HL-60 (cell line): ENCODE data around the gene SLC10A1.

Source experiments
- DNase-seq, 2 experiments: peaks; one replicate each; pipeline ENCODE4 v3.0.0-alpha.2; 2010 to 2020; ENCODE audit warnings: low read depth in 1 of 2, low spot score in 1 of 2
- H3K27ac ChIP-seq: fragments of 250-450 bp; sonication (Bioruptor Pico); replicated peaks from 2 replicates; pipeline ENCODE4 v1.5.1; 2020; ENCODE audit warnings: mild to moderate bottlenecking, moderate library complexity
- H3K27me3 ChIP-seq: fragments of 250-450 bp; sonication (Bioruptor Pico); 2 replicates; pipeline ENCODE4 v1.5.1; 2021; ENCODE audit warnings: mild to moderate bottlenecking, moderate library complexity; ENCODE audit not compliant: insufficient read depth, poor library complexity, severe bottlenecking
- H3K4me3 ChIP-seq: replicated peaks from 2 replicates; pipeline ENCODE4 v1.5.1; 2011; ENCODE audit warnings: mild to moderate bottlenecking, control low read depth, low read length; ENCODE audit not compliant: insufficient read depth
- GABPA ChIP-seq: IDR thresholded peaks from 2 replicates; pipeline ENCODE4 v1.6.1; 2012; ENCODE audit warnings: low read depth
- POLR2AphosphoS5 ChIP-seq: IDR thresholded peaks from 2 replicates; pipeline ENCODE4 v1.6.1; 2012; ENCODE audit warnings: low read depth
- SPI1 ChIP-seq: IDR thresholded peaks from 2 replicates; pipeline ENCODE4 v1.6.1; 2012; ENCODE audit warnings: low read depth, mild to moderate bottlenecking, borderline replicate concordance
- TF ChIP-seq, protein P1 (sequence below): IDR thresholded peaks from one replicate; pipeline ENCODE4 v1.5.1; 2011; ENCODE audit warnings: low read length, control low read depth, inconsistent platforms; ENCODE audit not compliant: insufficient read depth
- TF ChIP-seq, protein P2 (sequence below): IDR thresholded peaks from 2 replicates; pipeline ENCODE4 v1.6.1; 2012; ENCODE audit warnings: low read depth; ENCODE audit not compliant: insufficient replicate concordance

Gene SLC10A1

DNA sequence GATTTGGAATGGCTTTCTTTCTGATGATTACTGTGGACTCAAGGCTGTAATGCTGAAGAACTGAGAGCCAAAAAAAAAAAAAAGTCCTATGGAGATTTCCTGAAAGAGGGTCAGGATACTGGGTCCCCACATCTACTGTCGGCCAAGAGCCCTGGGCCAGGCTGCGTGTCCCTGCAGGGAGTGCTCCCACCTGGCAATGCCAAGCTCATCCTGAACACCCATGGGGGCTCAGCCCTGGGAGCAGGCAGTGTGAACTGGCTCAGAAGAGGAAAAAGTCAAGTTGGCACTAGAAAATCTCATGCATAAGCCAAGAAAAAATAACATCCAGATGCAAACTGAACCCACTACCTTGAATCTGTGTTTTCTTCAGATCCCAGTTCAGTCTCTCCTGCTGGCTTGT is 47.1 kb upstream of the SLC10A1 start:
- Histone ChIP-seq H3K27ac (no peak overlapping the region), H3K27me3 (no peaks in the 10 kb centered on the region), H3K4me3 (no peak overlapping the region)
- DNase-seq: no peak
- TF ChIP-seq GABPA: no peak

DNA sequence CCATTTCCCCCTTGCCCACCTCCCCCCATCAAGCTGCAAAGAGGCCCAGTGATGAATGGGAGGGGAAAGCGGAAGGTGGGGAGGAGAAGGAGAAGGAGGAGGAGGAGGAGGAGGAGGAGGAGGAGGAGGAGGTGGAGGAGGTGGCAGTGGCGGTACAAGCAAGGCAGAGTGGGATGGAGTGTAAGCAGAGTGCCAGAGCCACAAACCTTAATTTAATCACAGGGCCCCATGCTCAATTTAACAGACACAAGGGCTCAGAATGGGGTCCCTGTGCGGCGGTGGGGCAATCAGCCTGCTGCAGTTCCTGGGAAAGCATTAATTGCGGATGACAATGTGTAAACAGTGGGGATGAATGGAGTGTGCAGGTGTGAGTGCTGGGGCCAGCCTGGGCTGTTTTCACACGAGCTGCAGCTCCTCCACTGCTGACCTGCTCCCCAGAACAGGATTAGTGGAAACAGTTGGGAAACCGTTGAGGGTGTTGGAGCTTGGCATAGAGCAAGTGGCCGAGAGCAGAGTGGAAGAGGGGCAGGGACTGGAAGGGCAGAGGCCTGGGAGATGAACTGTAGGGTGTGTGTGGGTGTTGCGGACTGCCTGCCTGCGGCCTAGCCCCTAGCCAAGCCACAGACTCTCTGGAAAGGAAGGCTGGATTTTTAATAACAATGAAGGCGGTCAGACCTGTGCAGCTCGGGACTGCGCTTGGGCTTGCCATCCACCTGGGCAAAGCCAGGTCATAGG is 45.8 kb upstream of the SLC10A1 start:
- TF ChIP-seq, protein P1, sequence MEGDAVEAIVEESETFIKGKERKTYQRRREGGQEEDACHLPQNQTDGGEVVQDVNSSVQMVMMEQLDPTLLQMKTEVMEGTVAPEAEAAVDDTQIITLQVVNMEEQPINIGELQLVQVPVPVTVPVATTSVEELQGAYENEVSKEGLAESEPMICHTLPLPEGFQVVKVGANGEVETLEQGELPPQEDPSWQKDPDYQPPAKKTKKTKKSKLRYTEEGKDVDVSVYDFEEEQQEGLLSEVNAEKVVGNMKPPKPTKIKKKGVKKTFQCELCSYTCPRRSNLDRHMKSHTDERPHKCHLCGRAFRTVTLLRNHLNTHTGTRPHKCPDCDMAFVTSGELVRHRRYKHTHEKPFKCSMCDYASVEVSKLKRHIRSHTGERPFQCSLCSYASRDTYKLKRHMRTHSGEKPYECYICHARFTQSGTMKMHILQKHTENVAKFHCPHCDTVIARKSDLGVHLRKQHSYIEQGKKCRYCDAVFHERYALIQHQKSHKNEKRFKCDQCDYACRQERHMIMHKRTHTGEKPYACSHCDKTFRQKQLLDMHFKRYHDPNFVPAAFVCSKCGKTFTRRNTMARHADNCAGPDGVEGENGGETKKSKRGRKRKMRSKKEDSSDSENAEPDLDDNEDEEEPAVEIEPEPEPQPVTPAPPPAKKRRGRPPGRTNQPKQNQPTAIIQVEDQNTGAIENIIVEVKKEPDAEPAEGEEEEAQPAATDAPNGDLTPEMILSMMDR: no peak
- TF ChIP-seq, protein P2, sequence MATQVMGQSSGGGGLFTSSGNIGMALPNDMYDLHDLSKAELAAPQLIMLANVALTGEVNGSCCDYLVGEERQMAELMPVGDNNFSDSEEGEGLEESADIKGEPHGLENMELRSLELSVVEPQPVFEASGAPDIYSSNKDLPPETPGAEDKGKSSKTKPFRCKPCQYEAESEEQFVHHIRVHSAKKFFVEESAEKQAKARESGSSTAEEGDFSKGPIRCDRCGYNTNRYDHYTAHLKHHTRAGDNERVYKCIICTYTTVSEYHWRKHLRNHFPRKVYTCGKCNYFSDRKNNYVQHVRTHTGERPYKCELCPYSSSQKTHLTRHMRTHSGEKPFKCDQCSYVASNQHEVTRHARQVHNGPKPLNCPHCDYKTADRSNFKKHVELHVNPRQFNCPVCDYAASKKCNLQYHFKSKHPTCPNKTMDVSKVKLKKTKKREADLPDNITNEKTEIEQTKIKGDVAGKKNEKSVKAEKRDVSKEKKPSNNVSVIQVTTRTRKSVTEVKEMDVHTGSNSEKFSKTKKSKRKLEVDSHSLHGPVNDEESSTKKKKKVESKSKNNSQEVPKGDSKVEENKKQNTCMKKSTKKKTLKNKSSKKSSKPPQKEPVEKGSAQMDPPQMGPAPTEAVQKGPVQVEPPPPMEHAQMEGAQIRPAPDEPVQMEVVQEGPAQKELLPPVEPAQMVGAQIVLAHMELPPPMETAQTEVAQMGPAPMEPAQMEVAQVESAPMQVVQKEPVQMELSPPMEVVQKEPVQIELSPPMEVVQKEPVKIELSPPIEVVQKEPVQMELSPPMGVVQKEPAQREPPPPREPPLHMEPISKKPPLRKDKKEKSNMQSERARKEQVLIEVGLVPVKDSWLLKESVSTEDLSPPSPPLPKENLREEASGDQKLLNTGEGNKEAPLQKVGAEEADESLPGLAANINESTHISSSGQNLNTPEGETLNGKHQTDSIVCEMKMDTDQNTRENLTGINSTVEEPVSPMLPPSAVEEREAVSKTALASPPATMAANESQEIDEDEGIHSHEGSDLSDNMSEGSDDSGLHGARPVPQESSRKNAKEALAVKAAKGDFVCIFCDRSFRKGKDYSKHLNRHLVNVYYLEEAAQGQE: no peak
- TF ChIP-seq GABPA (no peak), POLR2AphosphoS5 (no peak), SPI1 (no peak)

DNA sequence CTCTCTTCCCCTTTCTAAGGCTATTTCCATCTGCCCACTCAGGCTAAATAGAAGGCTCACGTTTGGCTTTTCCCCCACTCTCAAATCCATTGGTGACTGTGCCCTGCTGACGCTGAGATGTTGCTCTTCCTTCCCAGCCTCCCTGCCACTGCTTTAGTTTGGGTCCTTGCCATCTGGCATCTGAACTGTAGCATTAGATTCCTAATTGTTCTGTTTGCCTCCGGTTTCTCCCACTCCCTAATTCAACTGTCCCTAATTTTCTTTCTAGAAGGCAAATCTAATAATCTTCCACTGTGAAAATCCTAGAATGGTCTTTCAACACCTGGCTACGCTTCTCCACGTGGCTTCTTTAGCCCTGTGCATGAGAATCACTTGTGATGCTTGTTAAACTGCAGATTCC is 44.6 kb upstream of the SLC10A1 start:
- no peaks in the 10 kb centered on the region for H3K27me3 ChIP-seq
- no peak overlapping the region for H3K4me3 ChIP-seq
- TF ChIP-seq GABPA (no peak), POLR2AphosphoS5 (no peak), SPI1 (no peak)
- TF ChIP-seq, protein P2: no peak
- TF ChIP-seq, protein P1: no peak
- DNase-seq: no peak
- H3K27ac ChIP-seq: no peak overlapping the region

More for the DNA sequence above, 45.8 kb upstream of the SLC10A1 start:
- H3K27me3 ChIP-seq: no peaks in the 10 kb centered on the region
- no peak overlapping the region for H3K4me3 ChIP-seq
- H3K27ac ChIP-seq: no peak overlapping the region
- no peak for DNase-seq

DNA sequence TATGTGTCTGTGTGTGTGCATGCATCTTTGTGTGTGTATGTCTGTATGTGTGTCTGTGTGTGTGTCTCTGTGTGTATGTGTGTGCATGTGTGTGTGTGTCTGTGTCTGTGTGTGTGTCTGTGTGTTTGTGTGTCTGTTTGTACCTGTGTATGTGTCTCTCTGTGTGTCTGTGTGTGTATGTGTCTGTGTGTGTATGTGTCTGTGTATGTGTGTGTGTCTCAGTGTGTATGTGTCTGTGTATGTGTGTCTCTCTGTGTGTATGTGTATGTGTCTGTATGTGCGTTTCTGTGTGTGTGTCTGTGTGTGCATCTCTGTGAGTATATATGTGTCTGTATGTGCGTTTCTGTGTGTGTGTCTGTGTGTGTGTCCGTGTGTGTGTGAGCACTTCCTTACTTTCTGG is 42.6 kb upstream of the SLC10A1 start:
- no peak overlapping the region for H3K4me3 ChIP-seq
- no peak for DNase-seq
- no peaks in the 10 kb centered on the region for H3K27me3 ChIP-seq
- TF ChIP-seq, protein P1: no peak
- TF ChIP-seq GABPA: no peak
- TF ChIP-seq SPI1: no peak
- TF ChIP-seq, protein P2: no peak
- no peak for TF ChIP-seq POLR2AphosphoS5
- no peak overlapping the region for H3K27ac ChIP-seq
